Esophagus (tissue), 2 donors: ENCODE measurements around the gene ANO8. TPM values are rescaled to one million over a fixed set of nuclear protein-coding genes. Genes with fewer than 3 reads are reported as not detected.

ENCODE experiments used
- H3K27ac ChIP-seq, 2 donors: one replicate each; pipeline ENCODE4 v1.5.1; 2013; ENCODE audit warnings: low read depth in 2 of 2, mild to moderate bottlenecking in 2 of 2, inconsistent platforms in 1 of 2, low read length in 1 of 2, moderate library complexity in 1 of 2
- H3K27me3 ChIP-seq, 2 donors: one replicate each; pipeline ENCODE4 v1.6.1; 2013; ENCODE audit warnings: low read length in 2 of 2, control low read depth in 1 of 2, mild to moderate bottlenecking in 1 of 2; ENCODE audit not compliant: insufficient read depth in 2 of 2, control insufficient read depth in 1 of 2
- H3K36me3 ChIP-seq, 2 donors: one replicate each; pipeline ENCODE4 v1.6.1; 2013; ENCODE audit warnings: low read length in 1 of 2; ENCODE audit not compliant: control insufficient read depth in 2 of 2, insufficient read depth in 2 of 2
- H3K4me1 ChIP-seq, 2 donors: one replicate each; pipeline ENCODE4 v1.6.1; 2013; ENCODE audit warnings: low read length in 1 of 2; ENCODE audit not compliant: control insufficient read depth in 2 of 2, insufficient read depth in 2 of 2
- H3K4me3 ChIP-seq, 2 donors: one replicate each; pipeline ENCODE4 v1.5.1; 2013; ENCODE audit warnings: low read length in 2 of 2, mild to moderate bottlenecking in 2 of 2, low read depth in 1 of 2, moderate library complexity in 1 of 2
- H3K9me3 ChIP-seq, 2 donors: one replicate each; pipeline ENCODE4 v1.6.1; 2013; ENCODE audit warnings: mild to moderate bottlenecking in 2 of 2, low read depth in 1 of 2, low read length in 1 of 2, moderate library complexity in 1 of 2; ENCODE audit not compliant: control insufficient read depth in 2 of 2, insufficient read depth in 1 of 2
- WGBS, 2 donors: extraction: QIAGEN DNeasy Blood & Tissue Kit; methylation state at CpG; one replicate each; pipeline ENCODE4 v1.1.7; 2013; 5-methylcytosine and 5-hydroxymethylcytosine counted together
- polyA plus RNA-seq, 2 donors: library from polyadenylated mRNA; stranded (reverse); fragments of 200-250 nt; gene quantifications; one replicate each; pipeline ENCODE4 v1.2.3, GENCODE V29; 2013
- donor health status: healthy with polysubstance abuse.
- donor health status: Bipolar disorder and iron deficiency.

ANO8 gene
- polyA plus RNA-seq, 2 donors: 9.7 to 28.0 TPM

DNA sequence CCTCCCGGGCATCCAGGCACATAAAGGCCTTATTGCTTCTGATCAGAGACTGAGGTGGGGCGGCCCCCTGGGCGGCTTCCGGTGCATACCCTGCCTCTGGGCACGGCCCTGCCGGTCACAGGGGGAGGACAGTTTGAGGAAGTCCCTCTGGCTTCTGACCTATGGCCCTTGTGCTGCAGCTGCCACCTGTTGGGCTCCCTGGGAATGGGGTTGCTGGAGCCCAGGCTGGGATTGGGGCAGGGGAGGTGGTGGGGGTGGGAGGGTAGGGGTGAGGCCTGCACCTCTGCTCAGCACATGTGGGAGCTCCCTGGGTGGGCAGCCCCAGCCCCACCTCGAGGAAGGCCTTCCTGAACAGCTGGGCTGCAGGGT, 10.7 kb downstream of the ANO8 start:
- Histone ChIP-seq H3K4me3 (no peak overlapping the region), H3K36me3 (peaks cover 5 to 30% of the 10 kb centered on the region in 2 donors), H3K4me1 (peaks cover 2 to 4% of the 10 kb centered on the region in 2 donors), H3K9me3 (no peaks in the 10 kb centered on the region), H3K27me3 (no peaks in the 10 kb centered on the region), H3K27ac (no peak overlapping the region)
- WGBS, 2 donors: 30 to 33% methylated on average over 5 to 7 of the region's 7 CpGs

DNA sequence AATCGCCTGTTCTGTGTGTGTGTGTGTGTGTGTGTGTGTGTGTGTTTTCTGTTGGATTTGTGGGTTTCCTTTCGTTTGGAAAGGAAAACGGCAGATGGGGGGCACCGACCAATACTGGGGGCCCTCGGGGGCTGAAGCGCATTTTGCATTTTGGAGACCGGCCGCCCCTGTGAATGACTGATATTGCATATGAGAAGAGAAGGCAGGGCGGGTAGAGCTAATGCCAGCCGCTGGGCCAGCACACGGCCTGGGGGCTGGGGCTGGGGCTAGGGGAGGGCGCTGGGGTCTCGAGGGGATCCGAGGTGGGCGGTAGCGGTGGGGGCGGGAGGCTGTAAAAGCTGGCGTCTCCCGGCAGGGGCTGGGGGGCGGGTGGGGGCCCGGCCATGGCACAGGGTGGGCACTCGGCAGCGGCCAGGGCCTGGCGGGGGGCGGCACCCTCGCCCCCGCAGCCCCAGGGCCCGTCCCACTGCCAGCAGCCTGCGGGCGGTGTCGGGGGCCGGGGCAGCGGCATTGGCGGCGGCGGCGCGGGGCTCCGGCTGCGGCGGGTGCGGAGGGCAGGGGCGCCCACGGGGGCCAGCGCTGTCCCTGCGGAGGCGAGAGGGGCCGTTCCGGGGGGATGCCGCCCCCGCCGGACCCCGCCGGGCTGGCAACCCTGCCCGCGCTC, 11.2 kb downstream of the ANO8 start:
- WGBS, 2 donors: 42 to 44% methylated on average over 44 to 56 of the region's 56 CpGs

DNA sequence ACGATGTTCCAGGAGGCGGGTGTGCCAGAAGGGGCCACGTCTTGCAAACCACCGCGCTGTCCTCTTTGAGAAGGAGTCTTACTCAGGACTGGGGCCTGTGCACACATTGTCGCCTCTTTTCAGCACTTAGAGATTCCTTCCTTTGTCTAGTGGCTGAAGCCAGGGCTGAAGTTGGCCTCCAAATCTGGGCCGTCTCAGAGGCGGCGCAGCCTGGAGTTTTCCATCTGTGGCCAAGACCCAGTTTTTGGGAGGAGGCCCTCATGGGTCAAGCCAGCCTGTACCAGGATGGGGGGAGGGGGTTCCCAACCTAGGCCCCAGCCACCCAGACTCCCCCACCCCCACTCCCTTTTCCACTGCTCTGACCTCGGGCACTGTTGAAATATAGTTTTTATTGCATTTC, 11.8 kb downstream of the ANO8 start:
- no peaks in the 10 kb centered on the region for H3K27me3 ChIP-seq
- H3K4me1 ChIP-seq: no peaks in the 10 kb centered on the region
- H3K9me3 ChIP-seq: no peaks in the 10 kb centered on the region
- peaks cover 5 to 31% of the 10 kb centered on the region in 2 donors for H3K36me3 ChIP-seq
- H3K4me3 ChIP-seq: no peak overlapping the region
- WGBS, 2 donors: 70 to 78% methylated on average over 10 of the region's 10 CpGs
- H3K27ac ChIP-seq: no peak overlapping the region

More for the DNA sequence above, 11.2 kb downstream of the ANO8 start:
- Histone ChIP-seq H3K36me3 (peaks cover 5 to 31% of the 10 kb centered on the region in 2 donors), H3K27ac (no peak overlapping the region), H3K27me3 (no peaks in the 10 kb centered on the region), H3K4me3 (no peak overlapping the region), H3K4me1 (no peaks in the 10 kb centered on the region), H3K9me3 (no peaks in the 10 kb centered on the region)

DNA sequence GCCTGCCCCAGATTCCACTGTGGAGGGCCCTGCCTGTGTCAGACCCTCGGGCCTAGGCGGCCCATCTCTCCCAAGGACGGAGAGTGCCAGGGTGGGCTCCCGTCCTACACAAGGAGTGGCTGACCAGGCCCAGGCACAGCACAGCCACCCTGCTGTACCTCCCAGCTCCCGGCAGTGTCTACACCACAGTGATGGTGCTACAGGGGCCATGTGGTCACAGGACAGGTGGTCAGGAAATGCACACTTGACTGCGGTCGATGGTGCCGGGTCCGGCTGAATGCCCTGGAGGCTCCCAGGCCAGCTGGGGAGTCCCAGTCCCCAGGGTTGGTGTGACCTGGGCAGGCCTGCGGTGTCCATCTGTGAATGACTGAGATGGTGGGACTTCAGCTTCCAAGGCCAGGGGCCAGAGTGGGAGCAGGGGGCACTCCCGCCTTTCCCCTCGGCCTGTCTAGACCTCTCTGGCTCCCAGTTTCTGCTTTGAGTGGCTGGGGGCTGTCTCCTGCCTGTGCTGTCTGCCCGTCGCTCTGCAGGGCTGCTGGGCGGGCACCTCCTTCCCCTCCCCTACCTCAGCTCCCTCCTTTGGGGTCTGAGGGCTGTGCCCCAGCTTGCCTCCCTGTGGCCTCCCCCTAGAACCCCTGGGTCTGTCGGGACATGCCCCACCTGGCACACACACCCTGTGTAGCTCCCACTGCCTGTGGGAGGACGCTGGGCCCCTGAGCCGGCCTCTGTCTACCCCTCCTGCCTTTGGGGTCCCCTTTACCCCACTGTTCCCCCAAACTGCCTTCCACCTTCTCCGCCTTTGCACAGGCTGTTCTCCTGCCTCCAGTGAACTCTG, 12.8 kb downstream of the ANO8 start:
- H3K36me3 ChIP-seq: peaks cover 5 to 31% of the 10 kb centered on the region in 2 donors
- no peaks in the 10 kb centered on the region for H3K27me3 ChIP-seq
- H3K4me1 ChIP-seq: no peaks in the 10 kb centered on the region
- no peaks in the 10 kb centered on the region for H3K9me3 ChIP-seq
- H3K27ac ChIP-seq: no peak overlapping the region
- H3K4me3 ChIP-seq: no peak overlapping the region
- WGBS, 2 donors: 82 to 85% methylated on average over 19 of the region's 19 CpGs

- H3K36me3 ChIP-seq: peaks cover 9 to 39% of the 10 kb centered on the region in 2 donors
- 79 to 89% methylated on average over 11 of the region's 11 CpGs for WGBS, 2 donors
- no peaks in the 10 kb centered on the region for H3K4me1 ChIP-seq
- H3K9me3 ChIP-seq: peaks cover 0 to 3% of the 10 kb centered on the region in 2 donors
- no peak overlapping the region for H3K27ac ChIP-seq
- H3K27me3 ChIP-seq: no peaks in the 10 kb centered on the region
- H3K4me3 ChIP-seq: no peak overlapping the region
Measured at GRCh38 chr19:17320435-17320834, 14.2 kb downstream of the ANO8 start.

- H3K4me1 ChIP-seq: no peaks in the 10 kb centered on the region
- no peaks in the 10 kb centered on the region for H3K27me3 ChIP-seq
- H3K9me3 ChIP-seq: peaks cover 0 to 3% of the 10 kb centered on the region in 2 donors
- peaks cover 10 to 36% of the 10 kb centered on the region in 2 donors for H3K36me3 ChIP-seq
- 90 to 93% methylated on average over 38 to 40 of the region's 40 CpGs for WGBS, 2 donors
- no peak overlapping the region for H3K27ac ChIP-seq
- H3K4me3 ChIP-seq: no peak overlapping the region
Measured at GRCh38 chr19:17319473-17320238, 15.0 kb downstream of the ANO8 start.

DNA sequence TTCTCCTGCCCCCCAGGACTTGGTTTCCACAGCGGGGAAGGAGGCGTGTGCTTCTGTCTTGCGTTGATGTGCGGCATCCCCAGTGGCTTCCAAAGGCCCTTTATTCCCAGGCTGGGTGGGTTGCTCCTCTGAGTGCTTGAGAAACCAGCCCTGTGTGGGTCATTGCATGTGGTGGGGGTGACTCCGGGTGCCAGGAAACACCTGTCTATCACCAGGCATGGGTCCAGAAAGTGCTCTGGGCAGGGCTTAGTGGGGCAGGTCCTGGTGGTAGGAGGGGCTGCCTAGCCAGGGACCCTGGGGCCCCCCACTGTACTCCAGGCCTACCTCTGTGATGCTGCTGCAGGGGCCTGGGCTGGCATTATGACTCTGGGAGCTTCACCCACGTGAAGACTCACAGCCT, 15.7 kb downstream of the ANO8 start:
- Histone ChIP-seq H3K4me1 (no peaks in the 10 kb centered on the region), H3K27me3 (no peaks in the 10 kb centered on the region), H3K36me3 (peaks cover 16 to 42% of the 10 kb centered on the region in 2 donors), H3K27ac (no peak overlapping the region), H3K4me3 (no peak overlapping the region), H3K9me3 (peaks cover 0 to 6% of the 10 kb centered on the region in 2 donors)
- WGBS, 2 donors: 72 to 74% methylated on average over 6 of the region's 6 CpGs

- Histone ChIP-seq H3K9me3 (peaks cover 0 to 6% of the 10 kb centered on the region in 2 donors), H3K27me3 (no peaks in the 10 kb centered on the region), H3K4me3 (no peak overlapping the region), H3K36me3 (peaks cover 14 to 27% of the 10 kb centered on the region in 2 donors), H3K27ac (no peak overlapping the region), H3K4me1 (peaks cover 5 to 15% of the 10 kb centered on the region in 2 donors)
- 89 to 91% methylated on average over 19 of the region's 19 CpGs for WGBS, 2 donors
Measured at GRCh38 chr19:17314007-17314593, 20.6 kb downstream of the ANO8 start.
